NCI-H510A (cell line): ENCODE data around the gene NFKBIE.

Experiments used
- DNase-seq: peaks from one replicate; lab custom pipeline; 2025; lab: John Stamatoyannopoulos, UW

NFKBIE gene

DNA sequence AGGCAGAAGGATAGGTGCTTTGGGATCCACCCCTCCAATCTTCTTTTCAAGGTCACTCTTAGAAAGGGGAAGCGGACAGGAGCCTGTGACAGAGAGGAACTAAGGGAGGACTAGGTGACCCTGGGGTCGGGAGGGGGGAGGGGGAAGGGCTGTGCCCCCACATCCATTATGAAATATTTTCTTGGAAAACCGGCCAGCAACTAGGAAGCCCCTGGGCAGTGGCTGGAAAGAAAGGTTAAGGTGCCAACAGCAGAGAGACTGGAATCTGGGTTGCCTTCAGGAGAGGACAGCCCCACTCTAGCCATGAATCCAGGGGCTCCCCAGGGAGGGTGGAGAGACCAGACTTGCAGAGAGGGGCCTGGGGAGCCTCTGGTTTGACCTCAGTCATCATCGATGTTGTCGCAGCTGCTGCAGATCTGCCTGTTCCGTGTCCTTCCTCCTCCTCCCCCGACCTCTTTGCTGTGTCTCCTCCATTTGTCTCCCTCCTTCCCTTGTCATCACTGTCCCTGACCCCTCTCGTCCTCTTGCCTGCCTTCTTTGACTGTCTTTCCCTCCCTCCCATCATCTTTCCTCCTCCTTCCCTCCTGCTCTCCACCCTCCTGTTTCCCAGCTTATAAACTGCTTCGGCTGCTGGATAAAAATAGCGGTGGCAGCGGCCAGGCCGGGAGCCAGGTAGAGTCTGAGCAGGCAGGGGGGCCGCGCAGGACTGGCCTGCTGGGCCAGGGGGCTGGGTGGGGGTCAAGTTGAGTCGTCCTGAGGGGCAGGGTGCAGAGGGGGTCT is 38.8 kb downstream of the NFKBIE start:
- DNase-seq: no peak

GRCh38 chr6:44225579-44226325 is 39.6 kb downstream of the NFKBIE start:
- no peak for DNase-seq

DNA sequence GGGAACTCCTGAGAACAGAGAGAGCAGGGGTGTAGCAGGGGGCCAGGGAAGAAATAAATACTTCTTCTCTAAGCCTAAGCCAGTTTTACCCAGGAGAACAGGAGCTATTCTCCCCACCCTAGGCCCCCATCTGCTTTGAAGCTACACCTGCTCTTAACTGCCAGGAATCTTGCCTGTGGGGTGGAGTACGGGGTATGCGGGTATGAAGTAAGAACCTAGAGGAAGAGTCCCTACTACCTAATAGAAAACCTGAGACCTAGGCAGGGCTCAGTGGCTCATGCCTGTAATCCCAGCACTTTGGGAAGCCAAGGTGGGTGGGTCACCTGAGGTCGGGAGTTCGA is 40.4 kb downstream of the NFKBIE start:
- no peak for DNase-seq

GRCh38 chr6:44224029-44224964 is 41.1 kb downstream of the NFKBIE start:
- DNase-seq: no peak

DNA sequence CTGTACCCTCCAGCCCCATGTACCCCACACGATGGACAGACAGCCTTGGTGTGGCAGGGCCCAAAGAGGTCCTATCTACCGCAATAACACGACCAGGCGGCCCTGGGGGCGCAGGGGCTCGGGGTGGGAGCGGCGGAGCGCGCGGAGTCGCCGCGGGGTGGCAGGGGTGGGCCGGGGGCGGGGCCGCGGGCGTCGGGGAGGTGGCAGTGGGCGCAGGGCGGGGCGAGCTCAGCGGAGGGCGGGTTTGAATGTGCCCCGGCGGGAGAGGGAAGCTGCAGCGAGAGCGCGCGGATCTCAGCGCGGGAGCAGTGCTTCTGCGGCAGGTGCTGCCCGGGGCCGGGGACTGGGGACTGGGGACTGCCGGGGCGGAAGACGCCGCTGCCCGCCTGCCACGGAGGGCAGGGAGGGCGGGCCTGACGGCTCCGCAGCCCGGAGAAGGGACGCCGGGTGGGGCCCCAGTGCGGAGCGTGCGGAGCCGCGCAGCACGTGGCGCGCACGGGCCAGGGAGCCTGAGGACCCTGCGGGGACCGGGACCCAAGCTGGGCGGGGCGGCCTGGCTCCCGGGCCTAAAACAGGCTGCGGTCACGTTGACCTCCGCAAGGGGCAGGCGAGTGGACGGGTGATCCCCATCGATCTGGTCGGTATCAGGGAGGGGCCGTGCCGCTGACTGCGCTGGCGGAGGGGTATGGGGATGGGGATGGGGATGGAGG is 41.9 kb downstream of the NFKBIE start, which contains the start of gene SLC29A1:
Gene SLC29A1 (plus strand): TSS at position 277 of the 710 bp plus-strand sequence. CDS start 3,719 bp downstream, outside the sequence.
- peak; percentile 84 for DNase-seq

DNA sequence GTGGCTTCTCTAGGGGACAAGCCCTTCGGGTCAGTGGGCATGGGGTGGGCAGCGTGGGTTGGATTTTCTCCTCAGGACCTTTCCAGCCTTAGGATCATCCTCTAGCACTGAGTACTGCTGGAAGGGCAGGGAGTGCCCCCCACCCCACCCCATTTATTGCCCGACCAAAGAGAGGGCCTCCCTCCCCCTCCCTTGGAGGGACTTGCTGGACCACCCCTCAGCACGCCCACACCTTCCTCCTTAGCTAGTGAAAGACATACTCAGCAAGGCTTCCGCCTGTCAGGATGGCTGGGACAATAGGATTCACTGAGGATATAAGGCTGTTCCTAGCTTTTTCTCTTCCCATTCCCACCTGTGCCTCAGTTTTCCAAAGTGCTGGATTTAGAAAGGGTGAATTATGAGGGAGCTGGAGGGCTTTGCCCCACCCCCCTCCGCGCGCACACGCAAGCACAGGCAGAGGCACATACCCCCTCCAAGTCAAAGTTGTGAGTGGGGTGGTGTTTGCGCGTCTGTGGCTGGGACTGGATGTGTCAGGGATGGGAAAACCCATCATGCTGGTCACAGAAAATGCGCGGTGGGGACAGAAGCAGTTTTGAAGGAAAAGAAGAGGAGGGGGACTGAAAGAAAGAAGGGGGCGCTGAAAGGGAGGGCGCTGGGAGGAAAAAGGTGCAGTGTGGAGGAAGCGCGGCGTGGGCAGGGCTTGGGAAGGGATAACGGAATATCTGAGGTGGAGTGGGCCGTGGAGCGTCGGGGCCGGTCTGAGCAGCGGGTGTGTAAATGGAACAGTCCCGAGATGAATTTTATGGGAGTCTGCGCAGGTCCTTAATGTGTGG is 42.6 kb downstream of the NFKBIE start:
- no peak for DNase-seq

GRCh38 chr6:44221961-44222335 is 43.4 kb downstream of the NFKBIE start:
- DNase-seq: no peak

- DNase-seq: peak; percentile 36
These were observed 43.9 kb downstream of the NFKBIE start for GRCh38 chr6:44221291-44221960.

DNA sequence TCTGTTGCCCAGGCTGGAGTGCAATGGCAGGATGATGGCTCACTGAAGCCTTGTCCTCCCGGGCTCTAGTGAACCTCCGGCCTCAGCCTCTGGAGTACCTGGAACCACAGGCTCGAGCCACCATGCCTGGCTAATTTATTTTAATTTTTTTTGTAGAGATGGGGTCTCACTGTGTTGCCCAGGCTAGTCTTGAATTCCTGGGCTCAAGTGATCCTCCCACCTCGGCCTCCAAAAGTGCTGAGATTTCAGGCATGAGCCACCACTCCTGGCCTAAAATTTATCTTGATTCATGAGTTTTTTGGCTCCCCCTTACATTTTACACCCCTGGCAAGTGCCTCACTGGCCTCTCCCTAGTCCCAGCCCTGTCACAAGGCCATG is 44.4 kb downstream of the NFKBIE start:
- DNase-seq: no peak

DNA sequence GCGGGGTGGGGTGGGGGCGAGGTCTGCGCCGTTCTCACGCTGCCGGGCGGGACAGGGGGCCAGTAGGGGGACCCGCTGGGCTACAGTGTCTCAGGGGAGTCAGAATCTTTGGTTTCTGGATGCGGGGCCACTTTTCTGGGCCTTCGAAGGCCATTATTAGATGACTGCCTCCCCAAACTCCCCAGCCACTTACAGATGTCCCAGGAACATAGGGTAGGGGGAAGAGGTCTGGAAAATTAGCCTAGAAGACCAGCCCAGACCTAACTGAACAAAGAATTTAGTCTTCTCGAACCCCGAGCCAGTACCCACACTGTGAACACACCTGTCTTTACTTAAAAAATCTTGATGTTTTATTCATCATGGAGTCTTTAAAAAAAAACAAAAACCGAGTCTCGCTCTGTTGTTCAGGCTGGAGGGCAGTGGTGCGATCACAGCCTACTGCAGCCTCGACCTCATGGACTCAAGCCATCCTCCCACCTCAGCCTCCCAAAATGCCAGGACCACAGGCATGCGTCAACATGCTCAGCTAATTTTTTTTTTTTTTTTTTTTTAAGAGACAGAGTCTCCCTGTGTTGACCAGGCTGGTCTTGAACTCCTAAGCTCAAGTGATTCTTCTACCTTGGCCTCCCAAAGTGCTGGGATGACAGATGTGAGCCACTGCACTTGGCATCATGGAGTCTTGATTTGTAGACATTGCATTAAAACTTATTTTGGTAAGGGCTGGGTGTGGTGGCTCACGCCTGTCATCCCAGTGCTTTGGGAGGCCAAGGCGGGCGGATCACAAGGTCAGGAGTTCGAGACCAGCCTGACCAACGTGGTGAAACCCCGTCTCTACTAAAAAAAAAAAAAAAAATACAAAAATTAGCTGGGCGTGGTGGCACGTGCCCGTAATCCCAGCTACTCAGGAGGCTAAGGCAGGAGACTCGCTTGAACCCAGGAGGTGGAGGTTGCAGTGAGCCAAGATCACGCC is 45.3 kb downstream of the NFKBIE start:
- DNase-seq: no peak

- DNase-seq: peak; percentile 90
These were observed 46.1 kb downstream of the NFKBIE start for GRCh38 chr6:44219053-44219814.

GRCh38 chr6:44217332-44218143 is 47.8 kb downstream of the NFKBIE start:
- no peak for DNase-seq

DNA sequence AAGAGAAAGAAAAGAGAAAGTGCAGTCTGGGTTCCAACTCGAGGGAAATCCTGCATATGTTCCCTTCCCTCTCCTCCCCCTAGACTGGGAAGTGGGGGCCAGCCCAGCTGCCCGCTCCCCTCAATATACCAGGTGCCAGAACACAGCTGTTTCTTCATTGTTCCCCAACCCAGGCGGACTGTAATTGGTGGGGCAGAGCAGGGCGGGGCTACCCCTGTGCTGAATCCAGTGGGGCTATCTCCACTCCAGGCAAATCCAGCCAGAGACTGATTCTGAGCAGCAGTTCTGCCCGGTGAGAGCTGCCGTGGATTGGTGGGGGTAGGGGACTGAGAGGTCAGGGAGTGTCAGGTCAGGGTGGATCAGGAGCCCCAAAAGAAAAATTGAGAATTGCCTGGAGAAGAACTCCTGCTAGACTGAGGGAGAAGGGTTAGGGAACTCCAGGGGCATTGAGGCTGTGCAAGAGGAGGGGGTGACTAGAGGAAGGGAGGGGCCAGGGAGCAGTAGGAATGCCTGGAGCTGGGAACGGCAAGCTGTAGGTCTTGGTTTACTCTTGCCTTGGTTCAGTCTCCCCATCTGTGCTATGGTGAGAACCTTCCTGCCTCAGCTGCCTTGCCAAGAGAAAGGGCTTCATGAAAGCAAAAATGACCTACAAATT is 48.5 kb downstream of the NFKBIE start, which contains the start of gene MYMX:
Gene MYMX (plus strand): TSS at position 250 of the 655 bp plus-strand sequence. CDS start 546 bp downstream, outside the sequence.
- DNase-seq: no peak

- no peak for DNase-seq
These were observed 51.0 kb downstream of the NFKBIE start for GRCh38 chr6:44214307-44214706.

DNA sequence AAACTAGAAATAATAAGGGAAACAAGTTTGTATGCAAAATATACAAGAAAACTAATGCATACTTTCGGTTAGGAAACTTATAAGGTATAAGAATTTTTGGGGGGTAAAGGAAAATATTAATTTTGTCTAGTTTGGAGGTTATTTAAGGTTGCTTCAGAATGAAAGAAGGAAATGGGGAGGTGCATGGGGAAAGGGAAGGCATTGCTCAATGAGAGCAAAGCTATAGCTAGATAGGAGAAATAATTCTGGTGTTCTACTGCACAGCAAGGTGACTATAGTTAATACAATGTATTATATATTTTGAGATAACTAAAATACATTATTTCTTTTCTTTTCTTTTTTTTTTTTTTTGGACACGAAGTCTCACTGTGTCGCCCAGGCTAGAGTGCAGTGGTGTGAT is 54.1 kb downstream of the NFKBIE start:
- DNase-seq: no peak
